Activated T-helper 2 cell treated with anti-CD3 and anti-CD28 coated beads, Interferon-gamma antibody, Interleukin-2, Interleukin-4, amounts not matched to agents 10 μg/mL and 5 μg/mL and 100 μg/mL, durations not matched to agents 14 hours and 24 hours and 36 hours (primary cell): ENCODE results near the gene HNRNPC. TPM values are rescaled to one million over a fixed set of nuclear protein-coding genes. Genes with fewer than 3 reads are reported as not detected.

Experiments
- total RNA-seq: library from RNA; stranded (reverse); gene quantifications from 2 replicates; pipeline ENCODE4 v1.2.3, GENCODE V29; 2022

HNRNPC gene
- total RNA-seq, 1 donor from 2014 or later = 976 TPM

Other genes with a start within 250 kb of the HNRNPC start
- gene NDRG2, start 244.4 kb downstream of the HNRNPC start, total RNA-seq = 1.1 and 1.8 TPM in 2 replicates
- gene TPPP2, start 239.2 kb downstream of the HNRNPC start, total RNA-seq = not detected in 2 replicates
- gene RNASE13, start 234.6 kb downstream of the HNRNPC start, total RNA-seq = not detected in 2 replicates
- gene RNASE7, start 227.1 kb downstream of the HNRNPC start, total RNA-seq = not detected in 2 replicates
- not detected in 2 replicates for gene RNASE8, start 211.6 kb downstream of the HNRNPC start, total RNA-seq
- gene ARHGEF40, start 199.1 kb downstream of the HNRNPC start, total RNA-seq = 0.05 and 0.16 TPM in 2 replicates
- gene ZNF219, start 170.8 kb downstream of the HNRNPC start, total RNA-seq = 9.4 and 11.0 TPM in 2 replicates
- gene TMEM253, start 168.4 kb downstream of the HNRNPC start, total RNA-seq = not detected in 2 replicates
- not detected in 2 replicates for gene OR5AU1, start 113.4 kb downstream of the HNRNPC start, total RNA-seq
- gene RPGRIP1, start 10.6 kb upstream of the HNRNPC start, total RNA-seq = not detected in 2 replicates
- 161 and 168 TPM in 2 replicates for gene SUPT16H, start 114.6 kb upstream of the HNRNPC start, total RNA-seq
- gene CHD8, start 186.7 kb upstream of the HNRNPC start, total RNA-seq = 120 and 124 TPM in 2 replicates
- gene RAB2B, start 207.5 kb upstream of the HNRNPC start, total RNA-seq = 27.4 and 30.5 TPM in 2 replicates
- 68.1 and 70.1 TPM in 2 replicates for gene TOX4, start 207.8 kb upstream of the HNRNPC start, total RNA-seq
- gene METTL3, start 241.9 kb upstream of the HNRNPC start, total RNA-seq = 76.7 and 80.5 TPM in 2 replicates